Lung (tissue), 12 donors: ENCODE results near the gene LINGO3. TPM values are rescaled to one million over a fixed set of nuclear protein-coding genes. Genes with fewer than 3 reads are reported as not detected.

Experiments
- ATAC-seq: fragments of 200-7000 bp; cut with Tn5 transposase; one replicate; pipeline ENCODE4 v1.9.1; 2020; ENCODE audit warnings: moderate number of reproducible peaks; ENCODE audit not compliant: insufficient read depth, low FRiP score
- DNase-seq, 3 donors: peaks; one replicate each; pipeline ENCODE4 v3.0.0-alpha.2; 2013 to 2017
- H3K27ac ChIP-seq, 2 donors: one replicate each; pipeline ENCODE4 v1.5.1; 2013; ENCODE audit warnings: mild to moderate bottlenecking in 2 of 2, moderate library complexity in 2 of 2, control low read depth in 1 of 2, inconsistent platforms in 1 of 2, low read depth in 1 of 2, low read length in 1 of 2
- H3K27me3 ChIP-seq, 3 donors: one replicate each; pipeline ENCODE4 v1.5.1; 2013; ENCODE audit warnings: low read length in 2 of 3; ENCODE audit not compliant: control insufficient read depth in 3 of 3, insufficient read depth in 3 of 3
- H3K36me3 ChIP-seq, 4 donors: one replicate each; pipeline ENCODE4 v1.5.1; 2013; ENCODE audit warnings: low read length in 4 of 4, mild to moderate bottlenecking in 1 of 4, moderate library complexity in 1 of 4; ENCODE audit not compliant: control insufficient read depth in 4 of 4, insufficient read depth in 4 of 4
- H3K4me1 ChIP-seq, 5 donors: one replicate each; pipeline ENCODE4 v1.5.1; 2013; ENCODE audit warnings: low read length in 5 of 5, mild to moderate bottlenecking in 2 of 5, moderate library complexity in 1 of 5; ENCODE audit not compliant: control insufficient read depth in 5 of 5, insufficient read depth in 5 of 5
- H3K4me3 ChIP-seq: one replicate; pipeline ENCODE4 v1.5.1; 2013; ENCODE audit warnings: mild to moderate bottlenecking, control low read depth, moderate library complexity
- H3K9ac ChIP-seq, 2 donors: one replicate each; pipeline ENCODE4 v1.5.1; 2013; ENCODE audit warnings: low read length in 2 of 2, control low read depth in 1 of 2; ENCODE audit not compliant: insufficient read depth in 1 of 2
- H3K9me3 ChIP-seq, 4 donors: one replicate each; pipeline ENCODE4 v1.5.1; 2013; ENCODE audit warnings: low read length in 3 of 4, mild to moderate bottlenecking in 1 of 4, moderate library complexity in 1 of 4; ENCODE audit not compliant: control insufficient read depth in 4 of 4, insufficient read depth in 3 of 4
- WGBS, 2 donors: extraction: QIAGEN DNeasy Blood & Tissue Kit; methylation state at CpG; one replicate each; pipeline ENCODE4 v1.1.7; 2013; 5-methylcytosine and 5-hydroxymethylcytosine counted together
- polyA plus RNA-seq, 2 donors: library from polyadenylated mRNA; stranded (reverse); fragments of 200-250 nt; gene quantifications; one replicate each; pipeline ENCODE4 v1.2.1, GENCODE V29; 2013
- total RNA-seq, 2 donors: library from RNA; depleted of rRNA in 1 of 2; stranded (reverse); fragments of >200 nt in 1 of 2; gene quantifications; one replicate each; pipeline ENCODE4 v1.2.1, GENCODE V29; 2014 to 2021
- TF ChIP-seq, protein P1 (sequence below): IDR thresholded peaks from 2 replicates; pipeline ENCODE4 v1.5.1; 2012; ENCODE audit warnings: mild to moderate bottlenecking; ENCODE audit errors: control extremely low read depth, extremely low read depth
- donor health status: control.
- donor health status: control.
- donor health status: Bipolar disorder and iron deficiency.
- donor health status: healthy.
- donor health status: DM: yes; HTN: yes; CAD: no.

LINGO3 gene
- total and polyA plus RNA-seq, 4 donors, result 0.10 to 1.0 (median 0.21) TPM; not detected in 1

DNA sequence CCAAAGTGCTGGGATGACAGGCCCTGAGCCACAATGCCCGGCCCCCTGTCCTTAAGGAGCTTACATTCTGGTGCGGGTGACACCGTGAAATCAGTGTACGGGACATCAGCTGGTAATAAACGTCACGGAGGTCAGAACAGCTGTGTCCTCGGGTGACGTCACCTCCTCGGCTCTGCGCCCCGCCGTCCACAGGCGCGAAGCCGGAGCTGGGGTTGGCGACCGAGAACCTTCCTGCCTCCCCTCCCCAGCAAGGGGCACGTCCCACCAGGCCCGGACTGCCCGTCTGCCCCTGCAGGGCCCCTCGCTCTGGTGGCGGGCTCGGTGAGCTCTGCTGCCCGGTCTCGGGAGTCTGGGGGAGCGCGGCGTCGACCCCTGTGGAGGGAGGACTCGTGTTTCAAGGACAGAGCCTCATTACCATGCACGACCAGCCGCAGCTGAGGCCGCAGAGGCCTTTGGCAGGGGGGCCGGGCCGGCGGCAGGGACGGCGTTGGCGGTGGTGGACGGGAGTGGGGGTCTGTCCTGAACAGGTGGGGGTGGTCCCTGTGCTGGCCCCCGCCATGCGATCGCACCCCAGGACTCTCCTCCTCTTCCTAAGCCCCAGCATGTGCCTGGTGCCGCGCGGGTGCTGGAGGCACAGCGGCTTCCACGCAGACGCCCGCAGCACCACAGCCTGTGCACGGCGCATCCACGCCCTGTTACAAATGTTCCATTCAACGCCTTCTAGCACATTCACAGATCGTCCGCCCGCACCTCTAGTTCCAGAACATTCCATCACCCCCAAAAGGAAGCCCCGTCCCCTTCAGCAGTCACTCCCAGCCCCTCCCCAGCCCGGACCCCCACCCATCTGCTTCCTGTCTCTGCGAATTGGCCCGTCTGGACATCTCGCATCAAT, 5.4 kb downstream of the LINGO3 start:
- Histone ChIP-seq H3K9me3 (peaks cover 0 to 1% (median 0%) of the 10 kb centered on the region in 4 donors), H3K36me3 (no peaks in the 10 kb centered on the region), H3K4me1 (peaks cover 0 to 7% (median 6%) of the 10 kb centered on the region in 5 donors), H3K27me3 (peaks cover 4 to 40% (median 22%) of the 10 kb centered on the region in 3 donors), H3K27ac (no peak overlapping the region), H3K9ac (no peak overlapping the region), H3K4me3 (no peak overlapping the region)
- TF ChIP-seq, protein P1, sequence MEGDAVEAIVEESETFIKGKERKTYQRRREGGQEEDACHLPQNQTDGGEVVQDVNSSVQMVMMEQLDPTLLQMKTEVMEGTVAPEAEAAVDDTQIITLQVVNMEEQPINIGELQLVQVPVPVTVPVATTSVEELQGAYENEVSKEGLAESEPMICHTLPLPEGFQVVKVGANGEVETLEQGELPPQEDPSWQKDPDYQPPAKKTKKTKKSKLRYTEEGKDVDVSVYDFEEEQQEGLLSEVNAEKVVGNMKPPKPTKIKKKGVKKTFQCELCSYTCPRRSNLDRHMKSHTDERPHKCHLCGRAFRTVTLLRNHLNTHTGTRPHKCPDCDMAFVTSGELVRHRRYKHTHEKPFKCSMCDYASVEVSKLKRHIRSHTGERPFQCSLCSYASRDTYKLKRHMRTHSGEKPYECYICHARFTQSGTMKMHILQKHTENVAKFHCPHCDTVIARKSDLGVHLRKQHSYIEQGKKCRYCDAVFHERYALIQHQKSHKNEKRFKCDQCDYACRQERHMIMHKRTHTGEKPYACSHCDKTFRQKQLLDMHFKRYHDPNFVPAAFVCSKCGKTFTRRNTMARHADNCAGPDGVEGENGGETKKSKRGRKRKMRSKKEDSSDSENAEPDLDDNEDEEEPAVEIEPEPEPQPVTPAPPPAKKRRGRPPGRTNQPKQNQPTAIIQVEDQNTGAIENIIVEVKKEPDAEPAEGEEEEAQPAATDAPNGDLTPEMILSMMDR, result no peak
- DNase-seq (peak; percentile 58 to 74 (median 68)), ATAC-seq (no peak)
- WGBS, 2 donors, result 6 to 11% methylated on average over 51 to 62 of the region's 62 CpGs

DNA sequence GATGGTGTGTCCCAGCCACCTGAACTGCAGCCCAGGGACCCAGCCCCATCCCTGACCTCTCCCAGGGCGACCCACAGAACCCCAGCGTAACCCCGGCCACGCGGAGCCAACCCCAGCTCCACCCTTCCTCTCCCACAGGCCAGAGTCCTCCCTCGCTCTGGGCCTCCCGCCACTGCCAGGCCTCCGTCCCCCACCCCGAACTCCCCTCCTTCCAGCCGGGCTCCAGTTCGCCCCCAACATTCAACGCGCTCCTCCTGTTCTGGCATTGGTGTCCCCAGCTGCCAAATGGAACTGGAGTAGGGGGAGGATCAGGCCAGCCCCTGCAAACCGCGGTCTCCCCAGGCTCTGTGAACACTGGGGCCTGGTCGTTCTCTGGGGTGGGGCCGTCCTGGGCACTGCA, 7.4 kb downstream of the LINGO3 start:
- H3K9me3 ChIP-seq, result peaks cover 0 to 1% (median 0%) of the 10 kb centered on the region in 4 donors
- H3K9ac ChIP-seq, result no peak overlapping the region
- TF ChIP-seq, protein P1, result no peak
- DNase-seq (no peak), ATAC-seq (no peak)
- H3K36me3 ChIP-seq, result no peaks in the 10 kb centered on the region
- H3K4me3 ChIP-seq, result no peak overlapping the region
- peaks cover 0 to 7% (median 6%) of the 10 kb centered on the region in 5 donors for H3K4me1 ChIP-seq
- peaks cover 0 to 31% (median 22%) of the 10 kb centered on the region in 3 donors for H3K27me3 ChIP-seq
- WGBS, 2 donors, result 68% methylated on average over 17 of the region's 17 CpGs
- H3K27ac ChIP-seq, result no peak overlapping the region

DNA sequence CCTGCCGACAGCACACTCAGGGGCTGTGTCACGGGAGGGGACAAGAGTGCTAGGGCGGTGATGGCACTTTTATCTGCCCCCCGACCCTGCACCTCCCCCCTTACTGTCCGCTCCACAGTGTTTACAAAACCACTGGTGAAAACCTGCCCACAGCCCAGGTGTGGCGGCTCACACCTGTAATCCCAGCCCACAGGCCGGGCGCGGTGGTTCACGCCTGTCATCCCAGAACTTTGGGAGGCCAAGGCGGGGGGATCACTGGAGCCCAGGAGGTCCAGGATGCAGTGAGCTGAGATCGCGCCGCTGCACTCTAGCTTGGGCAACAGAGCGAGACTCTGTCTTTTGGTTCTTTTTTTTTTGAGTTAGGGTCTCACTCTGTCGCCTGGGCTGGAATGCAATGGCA, 11.8 kb downstream of the LINGO3 start:
- Histone ChIP-seq H3K27ac (no peak overlapping the region), H3K9ac (no peak overlapping the region), H3K4me3 (no peak overlapping the region), H3K9me3 (peaks cover 0 to 2% (median 0%) of the 10 kb centered on the region in 4 donors), H3K36me3 (peaks cover 0 to 1% (median 0%) of the 10 kb centered on the region in 4 donors), H3K27me3 (peaks cover 3 to 43% (median 36%) of the 10 kb centered on the region in 3 donors), H3K4me1 (peaks cover 0 to 10% (median 0%) of the 10 kb centered on the region in 5 donors)
- ATAC-seq (no peak), DNase-seq (no peak)
- WGBS, 2 donors, result 85 to 90% methylated on average over 16 of the region's 16 CpGs
- TF ChIP-seq, protein P1, result no peak
